GM12878 (cell line): ENCODE measurements around the gene ZNF232. TPM values are rescaled to one million over a fixed set of nuclear protein-coding genes. Genes with fewer than 3 reads are reported as not detected.

Experiments used
- BRCA1 ChIP-seq: IDR thresholded peaks from 2 replicates; pipeline ENCODE4 v1.6.1; 2011; ENCODE audit warnings: low read depth, low read length, improper control_type of control experiment
- CHD2 ChIP-seq: IDR thresholded peaks from 2 replicates; pipeline ENCODE4 v1.6.1; 2011; ENCODE audit warnings: low read depth, low read length, improper control_type of control experiment, borderline replicate concordance
- CREB1 ChIP-seq: IDR thresholded peaks from 2 replicates; pipeline ENCODE4 v1.6.1; 2012; ENCODE audit warnings: low read depth, mild to moderate bottlenecking, inconsistent platforms
- EED ChIP-seq: sonication (generic); IDR thresholded peaks from 2 replicates; pipeline ENCODE4 v1.6.1; 2016; ENCODE audit warnings: antibody characterized with exemption, low read depth
- EGR1 ChIP-seq, 2 experiments: IDR thresholded peaks; 1 replicate in 1 of 2; 2 replicates in 1 of 2; pipeline ENCODE4 v1.6.1; 2011 to 2012; ENCODE audit warnings: low read depth in 2 of 2, low read length in 2 of 2, borderline replicate concordance in 1 of 2, mild to moderate bottlenecking in 1 of 2, moderate library complexity in 1 of 2
- ESRRA ChIP-seq: IDR thresholded peaks from 2 replicates; pipeline ENCODE4 v1.6.1; 2012; ENCODE audit warnings: mild to moderate bottlenecking, low read length, improper control_type of control experiment
- NR2F1 ChIP-seq: fragments of 450-650 bp; conservative IDR thresholded peaks from 2 replicates; pipeline ENCODE4 v1.6.1; 2017; ENCODE audit warnings: mild to moderate bottlenecking
- RELA ChIP-seq: fragments of 450-650 bp; IDR thresholded peaks from 2 replicates; pipeline ENCODE4 v1.8.0; 2014; ENCODE audit warnings: borderline replicate concordance; ENCODE audit not compliant: partially characterized antibody
- polyA plus RNA-seq, 11 experiments: library from polyadenylated mRNA; depleted of rRNA in 4 of 11; unstranded in 6 of 11; stranded (reverse) in 5 of 11; fragments of >200 nt; fragmentation: Nextera tagmentation in 4 of 11; fragmentation: Illumina TruSeq in 1 of 11; extraction: Ambion mirVana in 4 of 11; extraction: Trizol in 1 of 11; gene quantifications; 1 replicate in 1 of 11; 2 replicates in 10 of 11; pipeline versions ENCODE4 v1.2.1 to v1.2.3, GENCODE V29; 2011 to 2016; ENCODE audit warnings: inconsistent platforms in 2 of 11, missing spikeins in 2 of 11, low read depth in 1 of 11
- total RNA-seq, 4 experiments: library from RNA; depleted of rRNA in 3 of 4; stranded (reverse); fragments of >200 nt in 3 of 4; fragmentation: Illumina TruSeq in 1 of 4; extraction: Trizol in 1 of 4; gene quantifications; 2 replicates each; pipeline versions ENCODE4 v1.2.1 to v1.2.3, GENCODE V29; 2013 to 2021
- TF ChIP-seq, protein P1 (sequence below): fragments of 450-650 bp; formaldehyde crosslinking; IDR thresholded peaks from 2 replicates; pipeline ENCODE4 v1.4.0; 2020; ENCODE audit warnings: mild to moderate bottlenecking, moderate library complexity
- TF ChIP-seq, protein P2 (sequence below): IDR thresholded peaks from 2 replicates; pipeline ENCODE4 v1.6.1; 2012; ENCODE audit warnings: improper control_type of control experiment, low read depth, low read length; ENCODE audit not compliant: insufficient replicate concordance
- TF ChIP-seq, protein P3 (sequence below): fragments of 450-650 bp; IDR thresholded peaks from 2 replicates; pipeline ENCODE4 v1.6.1; 2017; ENCODE audit warnings: mild to moderate bottlenecking
- TF ChIP-seq, protein P4 (sequence below): fragments of 450-650 bp; IDR thresholded peaks from 2 replicates; pipeline ENCODE4 v1.6.1; 2018; ENCODE audit warnings: borderline replicate concordance, mild to moderate bottlenecking; ENCODE audit not compliant: partially characterized antibody
- TF ChIP-seq, protein P5 (sequence below): IDR thresholded peaks from 2 replicates; pipeline ENCODE4 v1.6.1; 2011; ENCODE audit warnings: borderline replicate concordance, low read depth, mild to moderate bottlenecking, moderate library complexity, mixed read lengths, low read length; ENCODE audit not compliant: insufficient read depth; ENCODE audit errors: extremely low read length

ZNF232 gene
- total and polyA plus RNA-seq, 10 of the 15 experiments (the other 5 are each of a cell fraction or from before 2014, with no cell fraction given): 10.1 to 15.7 (median 12.9) TPM

DNA sequence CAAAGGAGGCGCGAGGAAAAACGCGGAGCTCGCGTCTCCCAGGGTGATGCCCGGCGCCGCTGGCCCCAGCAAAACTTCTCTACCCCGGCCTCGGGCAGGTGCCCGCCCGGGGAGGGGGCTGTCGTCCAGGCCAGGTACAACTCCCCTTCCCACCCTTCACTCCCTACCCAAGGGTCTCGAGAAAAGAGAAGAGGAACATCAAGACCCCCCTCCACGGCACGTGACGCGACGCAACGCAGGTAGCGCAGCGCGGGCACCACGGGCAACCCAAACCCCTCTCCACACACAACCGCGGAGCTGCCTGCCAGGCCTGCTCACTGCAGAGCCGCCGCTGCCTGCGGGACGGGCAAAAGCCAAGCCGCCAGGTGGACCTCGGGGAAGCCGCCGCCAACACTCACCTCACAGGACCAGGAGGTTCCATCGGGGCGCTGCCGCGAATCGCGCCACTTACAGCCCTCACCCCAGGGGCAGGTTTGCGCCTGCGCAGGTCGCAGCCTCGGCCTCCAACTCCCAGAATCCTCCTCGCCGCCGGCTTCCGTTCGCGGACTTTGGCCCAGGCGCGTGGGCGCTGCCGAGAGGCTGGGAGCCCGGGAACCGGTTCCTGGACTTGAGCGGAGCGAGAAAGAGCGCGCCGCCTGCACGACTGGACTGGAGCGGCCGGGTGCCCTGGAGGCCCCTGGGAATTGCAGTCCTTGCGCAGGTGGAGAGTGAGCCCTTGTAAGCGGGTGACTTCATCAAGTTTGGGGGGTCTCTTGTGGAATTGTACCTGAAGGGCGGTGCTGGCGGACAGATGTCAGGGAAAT lies at the start of gene ZNF232 (continued):
- TF ChIP-seq, protein P1, sequence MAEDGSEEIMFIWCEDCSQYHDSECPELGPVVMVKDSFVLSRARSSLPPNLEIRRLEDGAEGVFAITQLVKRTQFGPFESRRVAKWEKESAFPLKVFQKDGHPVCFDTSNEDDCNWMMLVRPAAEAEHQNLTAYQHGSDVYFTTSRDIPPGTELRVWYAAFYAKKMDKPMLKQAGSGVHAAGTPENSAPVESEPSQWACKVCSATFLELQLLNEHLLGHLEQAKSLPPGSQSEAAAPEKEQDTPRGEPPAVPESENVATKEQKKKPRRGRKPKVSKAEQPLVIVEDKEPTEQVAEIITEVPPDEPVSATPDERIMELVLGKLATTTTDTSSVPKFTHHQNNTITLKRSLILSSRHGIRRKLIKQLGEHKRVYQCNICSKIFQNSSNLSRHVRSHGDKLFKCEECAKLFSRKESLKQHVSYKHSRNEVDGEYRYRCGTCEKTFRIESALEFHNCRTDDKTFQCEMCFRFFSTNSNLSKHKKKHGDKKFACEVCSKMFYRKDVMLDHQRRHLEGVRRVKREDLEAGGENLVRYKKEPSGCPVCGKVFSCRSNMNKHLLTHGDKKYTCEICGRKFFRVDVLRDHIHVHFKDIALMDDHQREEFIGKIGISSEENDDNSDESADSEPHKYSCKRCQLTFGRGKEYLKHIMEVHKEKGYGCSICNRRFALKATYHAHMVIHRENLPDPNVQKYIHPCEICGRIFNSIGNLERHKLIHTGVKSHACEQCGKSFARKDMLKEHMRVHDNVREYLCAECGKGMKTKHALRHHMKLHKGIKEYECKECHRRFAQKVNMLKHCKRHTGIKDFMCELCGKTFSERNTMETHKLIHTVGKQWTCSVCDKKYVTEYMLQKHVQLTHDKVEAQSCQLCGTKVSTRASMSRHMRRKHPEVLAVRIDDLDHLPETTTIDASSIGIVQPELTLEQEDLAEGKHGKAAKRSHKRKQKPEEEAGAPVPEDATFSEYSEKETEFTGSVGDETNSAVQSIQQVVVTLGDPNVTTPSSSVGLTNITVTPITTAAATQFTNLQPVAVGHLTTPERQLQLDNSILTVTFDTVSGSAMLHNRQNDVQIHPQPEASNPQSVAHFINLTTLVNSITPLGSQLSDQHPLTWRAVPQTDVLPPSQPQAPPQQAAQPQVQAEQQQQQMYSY (CRISPR knock-in tag): no peak
- TF ChIP-seq, protein P2, sequence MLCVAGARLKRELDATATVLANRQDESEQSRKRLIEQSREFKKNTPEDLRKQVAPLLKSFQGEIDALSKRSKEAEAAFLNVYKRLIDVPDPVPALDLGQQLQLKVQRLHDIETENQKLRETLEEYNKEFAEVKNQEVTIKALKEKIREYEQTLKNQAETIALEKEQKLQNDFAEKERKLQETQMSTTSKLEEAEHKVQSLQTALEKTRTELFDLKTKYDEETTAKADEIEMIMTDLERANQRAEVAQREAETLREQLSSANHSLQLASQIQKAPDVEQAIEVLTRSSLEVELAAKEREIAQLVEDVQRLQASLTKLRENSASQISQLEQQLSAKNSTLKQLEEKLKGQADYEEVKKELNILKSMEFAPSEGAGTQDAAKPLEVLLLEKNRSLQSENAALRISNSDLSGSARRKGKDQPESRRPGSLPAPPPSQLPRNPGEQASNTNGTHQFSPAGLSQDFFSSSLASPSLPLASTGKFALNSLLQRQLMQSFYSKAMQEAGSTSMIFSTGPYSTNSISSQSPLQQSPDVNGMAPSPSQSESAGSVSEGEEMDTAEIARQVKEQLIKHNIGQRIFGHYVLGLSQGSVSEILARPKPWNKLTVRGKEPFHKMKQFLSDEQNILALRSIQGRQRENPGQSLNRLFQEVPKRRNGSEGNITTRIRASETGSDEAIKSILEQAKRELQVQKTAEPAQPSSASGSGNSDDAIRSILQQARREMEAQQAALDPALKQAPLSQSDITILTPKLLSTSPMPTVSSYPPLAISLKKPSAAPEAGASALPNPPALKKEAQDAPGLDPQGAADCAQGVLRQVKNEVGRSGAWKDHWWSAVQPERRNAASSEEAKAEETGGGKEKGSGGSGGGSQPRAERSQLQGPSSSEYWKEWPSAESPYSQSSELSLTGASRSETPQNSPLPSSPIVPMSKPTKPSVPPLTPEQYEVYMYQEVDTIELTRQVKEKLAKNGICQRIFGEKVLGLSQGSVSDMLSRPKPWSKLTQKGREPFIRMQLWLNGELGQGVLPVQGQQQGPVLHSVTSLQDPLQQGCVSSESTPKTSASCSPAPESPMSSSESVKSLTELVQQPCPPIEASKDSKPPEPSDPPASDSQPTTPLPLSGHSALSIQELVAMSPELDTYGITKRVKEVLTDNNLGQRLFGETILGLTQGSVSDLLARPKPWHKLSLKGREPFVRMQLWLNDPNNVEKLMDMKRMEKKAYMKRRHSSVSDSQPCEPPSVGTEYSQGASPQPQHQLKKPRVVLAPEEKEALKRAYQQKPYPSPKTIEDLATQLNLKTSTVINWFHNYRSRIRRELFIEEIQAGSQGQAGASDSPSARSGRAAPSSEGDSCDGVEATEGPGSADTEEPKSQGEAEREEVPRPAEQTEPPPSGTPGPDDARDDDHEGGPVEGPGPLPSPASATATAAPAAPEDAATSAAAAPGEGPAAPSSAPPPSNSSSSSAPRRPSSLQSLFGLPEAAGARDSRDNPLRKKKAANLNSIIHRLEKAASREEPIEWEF: no peak
- TF ChIP-seq CREB1: peak; percentile 58
- TF ChIP-seq EGR1 (IDR thresholded peaks at IDR 0.05; ENCODE audit: borderline replicate concordance in 1 of 2, low read depth in 2 of 2, low read length in 2 of 2): peak in 1 of 2 experiments; percentile 95; a peak in 2 of 3 replicates
- no peak for TF ChIP-seq BRCA1
- no peak for TF ChIP-seq RELA
- TF ChIP-seq, protein P3, sequence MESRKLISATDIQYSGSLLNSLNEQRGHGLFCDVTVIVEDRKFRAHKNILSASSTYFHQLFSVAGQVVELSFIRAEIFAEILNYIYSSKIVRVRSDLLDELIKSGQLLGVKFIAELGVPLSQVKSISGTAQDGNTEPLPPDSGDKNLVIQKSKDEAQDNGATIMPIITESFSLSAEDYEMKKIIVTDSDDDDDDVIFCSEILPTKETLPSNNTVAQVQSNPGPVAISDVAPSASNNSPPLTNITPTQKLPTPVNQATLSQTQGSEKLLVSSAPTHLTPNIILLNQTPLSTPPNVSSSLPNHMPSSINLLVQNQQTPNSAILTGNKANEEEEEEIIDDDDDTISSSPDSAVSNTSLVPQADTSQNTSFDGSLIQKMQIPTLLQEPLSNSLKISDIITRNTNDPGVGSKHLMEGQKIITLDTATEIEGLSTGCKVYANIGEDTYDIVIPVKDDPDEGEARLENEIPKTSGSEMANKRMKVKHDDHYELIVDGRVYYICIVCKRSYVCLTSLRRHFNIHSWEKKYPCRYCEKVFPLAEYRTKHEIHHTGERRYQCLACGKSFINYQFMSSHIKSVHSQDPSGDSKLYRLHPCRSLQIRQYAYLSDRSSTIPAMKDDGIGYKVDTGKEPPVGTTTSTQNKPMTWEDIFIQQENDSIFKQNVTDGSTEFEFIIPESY: no peak
- peak; percentile 74 for TF ChIP-seq EED
- peak; percentile 78 for TF ChIP-seq CHD2
- no peak for TF ChIP-seq ESRRA
- TF ChIP-seq, protein P4, sequence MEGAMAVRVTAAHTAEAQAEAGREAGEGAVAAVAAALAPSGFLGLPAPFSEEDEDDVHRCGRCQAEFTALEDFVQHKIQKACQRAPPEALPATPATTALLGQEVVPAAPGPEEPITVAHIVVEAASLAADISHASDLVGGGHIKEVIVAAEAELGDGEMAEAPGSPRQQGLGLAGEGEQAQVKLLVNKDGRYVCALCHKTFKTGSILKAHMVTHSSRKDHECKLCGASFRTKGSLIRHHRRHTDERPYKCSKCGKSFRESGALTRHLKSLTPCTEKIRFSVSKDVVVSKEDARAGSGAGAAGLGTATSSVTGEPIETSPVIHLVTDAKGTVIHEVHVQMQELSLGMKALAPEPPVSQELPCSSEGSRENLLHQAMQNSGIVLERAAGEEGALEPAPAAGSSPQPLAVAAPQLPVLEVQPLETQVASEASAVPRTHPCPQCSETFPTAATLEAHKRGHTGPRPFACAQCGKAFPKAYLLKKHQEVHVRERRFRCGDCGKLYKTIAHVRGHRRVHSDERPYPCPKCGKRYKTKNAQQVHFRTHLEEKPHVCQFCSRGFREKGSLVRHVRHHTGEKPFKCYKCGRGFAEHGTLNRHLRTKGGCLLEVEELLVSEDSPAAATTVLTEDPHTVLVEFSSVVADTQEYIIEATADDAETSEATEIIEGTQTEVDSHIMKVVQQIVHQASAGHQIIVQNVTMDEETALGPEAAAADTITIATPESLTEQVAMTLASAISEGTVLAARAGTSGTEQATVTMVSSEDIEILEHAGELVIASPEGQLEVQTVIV: peak; percentile 45
- TF ChIP-seq, protein P5, sequence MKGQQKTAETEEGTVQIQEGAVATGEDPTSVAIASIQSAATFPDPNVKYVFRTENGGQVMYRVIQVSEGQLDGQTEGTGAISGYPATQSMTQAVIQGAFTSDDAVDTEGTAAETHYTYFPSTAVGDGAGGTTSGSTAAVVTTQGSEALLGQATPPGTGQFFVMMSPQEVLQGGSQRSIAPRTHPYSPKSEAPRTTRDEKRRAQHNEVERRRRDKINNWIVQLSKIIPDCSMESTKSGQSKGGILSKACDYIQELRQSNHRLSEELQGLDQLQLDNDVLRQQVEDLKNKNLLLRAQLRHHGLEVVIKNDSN: peak; percentile 82
- peak; percentile 41; the same call in 1 of the 2 replicates for TF ChIP-seq NR2F1
